GM23338 (cell line): ENCODE results near the gene XYLT1. TPM values are rescaled to one million over a fixed set of nuclear protein-coding genes. Genes with fewer than 3 reads are reported as not detected.

Source experiments
- ATAC-seq: fragments of 200-7000 bp; cut with Tn5 transposase; 3 replicates; pipeline ENCODE4 v1.9.1; 2020
- DNase-seq: peaks from one replicate; pipeline ENCODE4 v3.0.0-alpha.2; 2015; ENCODE audit warnings: low spot score
- H2AFZ ChIP-seq: fragments of 200-600 bp; sonication (generic); 2 replicates; pipeline ENCODE4 v1.8.0; 2016; ENCODE audit warnings: antibody characterized with exemption, mild to moderate bottlenecking, moderate library complexity
- H3F3A ChIP-seq: fragments of 200-600 bp; sonication (generic); replicated peaks from 2 replicates; pipeline ENCODE4 v1.8.0; 2017; ENCODE audit warnings: antibody characterized with exemption, mixed run types, low read depth
- H3K27ac ChIP-seq: fragments of 200-600 bp; sonication (generic); 2 replicates; pipeline ENCODE4 v1.6.1; 2016; ENCODE audit warnings: low read depth
- H3K27me3 ChIP-seq: fragments of 200-600 bp; sonication (generic); 2 replicates; pipeline ENCODE4 v1.8.0; 2016; ENCODE audit warnings: mild to moderate bottlenecking, mixed run types, moderate library complexity; ENCODE audit not compliant: insufficient read depth
- H3K36me3 ChIP-seq: fragments of 200-600 bp; sonication (generic); 2 replicates; pipeline ENCODE4 v1.8.0; 2016; ENCODE audit warnings: mild to moderate bottlenecking; ENCODE audit not compliant: insufficient read depth
- H3K4me1 ChIP-seq: fragments of 200-600 bp; sonication (generic); 2 replicates; pipeline ENCODE4 v1.8.0; 2016; ENCODE audit warnings: mild to moderate bottlenecking, moderate library complexity; ENCODE audit not compliant: insufficient read depth
- H3K4me2 ChIP-seq: fragments of 200-600 bp; sonication (generic); 2 replicates; pipeline ENCODE4 v1.7.1; 2017; ENCODE audit warnings: mixed run types
- H3K4me3 ChIP-seq: fragments of 200-600 bp; sonication (generic); 2 replicates; pipeline ENCODE4 v1.6.1; 2016; ENCODE audit warnings: mixed run types
- H3K79me2 ChIP-seq: fragments of 200-600 bp; sonication (generic); replicated peaks from 2 replicates; pipeline ENCODE4 v1.8.0; 2017; ENCODE audit warnings: mild to moderate bottlenecking; ENCODE audit not compliant: insufficient read depth
- H3K9me2 ChIP-seq: fragments of 200-600 bp; sonication (generic); 2 replicates; pipeline ENCODE4 v1.8.0; 2017; ENCODE audit not compliant: insufficient read depth
- H4K20me1 ChIP-seq: fragments of 200-600 bp; sonication (generic); replicated peaks from 2 replicates; pipeline ENCODE4 v1.8.0; 2017; ENCODE audit warnings: mild to moderate bottlenecking; ENCODE audit not compliant: insufficient read depth
- H3K27ac Mint-ChIP-seq: 2 replicates; pipeline ENCODE4 v1.8.0; 2020; ENCODE audit warnings: inconsistent platforms, mild to moderate bottlenecking, moderate library complexity, mixed read lengths
- H3K27me3 Mint-ChIP-seq: 3 replicates; pipeline ENCODE4 v1.8.0; 2022; ENCODE audit warnings: low read depth, mild to moderate bottlenecking, moderate library complexity, mixed read lengths, inconsistent platforms; ENCODE audit not compliant: insufficient read depth, poor library complexity
- H3K36me3 Mint-ChIP-seq: 3 replicates; pipeline ENCODE4 v1.8.0; 2021; ENCODE audit warnings: low read depth, mild to moderate bottlenecking, inconsistent platforms, moderate library complexity, mixed read lengths
- H3K4me1 Mint-ChIP-seq: 3 replicates; pipeline ENCODE4 v1.8.0; 2020; ENCODE audit warnings: mild to moderate bottlenecking, inconsistent platforms, mixed read lengths
- H3K4me3 Mint-ChIP-seq: 3 replicates; pipeline ENCODE4 v1.8.0; 2021; ENCODE audit warnings: moderate library complexity, mild to moderate bottlenecking, inconsistent platforms, mixed read lengths
- H3K9me3 Mint-ChIP-seq: 3 replicates; pipeline ENCODE4 v1.8.0; 2020; ENCODE audit warnings: moderate library complexity, mild to moderate bottlenecking, inconsistent platforms, mixed read lengths
- CREB1 ChIP-seq: fragments of 250-450 bp; sonication (Bioruptor Pico); IDR thresholded peaks from 2 replicates; pipeline ENCODE4 v1.5.0; 2020; ENCODE audit warnings: low read depth, mild to moderate bottlenecking, moderate library complexity
- EZH2 ChIP-seq: fragments of 200-600 bp; sonication (generic); IDR thresholded peaks from one replicate; pipeline ENCODE4 v1.8.0; 2017; ENCODE audit warnings: antibody characterized with exemption, mild to moderate bottlenecking, low read depth; ENCODE audit not compliant: unreplicated experiment
- EZH2phosphoT487 ChIP-seq: fragments of 200-600 bp; sonication (generic); IDR thresholded peaks from one replicate; pipeline ENCODE4 v1.8.1; 2018; ENCODE audit warnings: antibody characterized with exemption; ENCODE audit not compliant: unreplicated experiment
- JUNB ChIP-seq: IDR thresholded peaks from one replicate; pipeline ENCODE4 v1.6.1; 2016; ENCODE audit warnings: antibody characterized with exemption; ENCODE audit not compliant: unreplicated experiment
- NANOG ChIP-seq: IDR thresholded peaks from 2 replicates; pipeline ENCODE4 v1.6.1; 2016; ENCODE audit warnings: antibody characterized with exemption, borderline replicate concordance
- POLR2AphosphoS5 ChIP-seq: IDR thresholded peaks from 2 replicates; pipeline ENCODE4 v1.6.1; 2016; ENCODE audit warnings: antibody characterized with exemption, low read depth
- REST ChIP-seq: IDR thresholded peaks from one replicate; pipeline ENCODE4 v1.6.1; 2018; ENCODE audit warnings: antibody characterized with exemption; ENCODE audit not compliant: unreplicated experiment
- STAT1 ChIP-seq: IDR thresholded peaks from one replicate; pipeline ENCODE4 v1.6.1; 2016; ENCODE audit warnings: antibody characterized with exemption; ENCODE audit not compliant: unreplicated experiment
- ZNF331 ChIP-seq: fragments of 250-450 bp; sonication (Bioruptor Pico); IDR thresholded peaks from 2 replicates; pipeline ENCODE4 v1.5.0; 2020; ENCODE audit warnings: low read depth, mild to moderate bottlenecking, moderate library complexity
- polyA plus RNA-seq: library from polyadenylated mRNA; unstranded; fragments of >200 nt; fragmentation: Nextera tagmentation; extraction: Ambion mirVana; gene quantifications from 2 replicates; pipeline ENCODE4 v1.2.1, GENCODE V29; 2016
- total RNA-seq: library from RNA; depleted of rRNA; stranded (reverse); fragments of >200 nt; shearing (Covaris generic); gene quantifications from 2 replicates; pipeline ENCODE4 v1.2.3, GENCODE V29; 2014
- TF ChIP-seq, protein P1 (sequence below): fragments of 250-450 bp; sonication (Bioruptor Pico); IDR thresholded peaks from 2 replicates; pipeline ENCODE4 v1.5.0; 2020; ENCODE audit warnings: mild to moderate bottlenecking, moderate library complexity
- TF ChIP-seq, protein P2 (sequence below), 2 experiments: fragments of 200-600 bp in 1 of 2; sonication (generic) in 1 of 2; conservative IDR thresholded peaks; 2 replicates each; pipeline versions ENCODE4 v1.5.1 to v1.6.1; 2016 to 2017; ENCODE audit warnings: antibody characterized with exemption in 2 of 2, low read depth in 2 of 2, mild to moderate bottlenecking in 2 of 2, moderate library complexity in 1 of 2

The XYLT1 gene
- total and polyA plus RNA-seq, 2 experiments from 2014 or later: 3.5 to 24.7 TPM

GRCh38 chr16:17229131-17229530 is 241.6 kb downstream of the XYLT1 start:
- Mint-ChIP-seq H3K27me3 (peaks cover 2% of the 10 kb centered on the region), H3K4me1 (peaks cover 11% of the 10 kb centered on the region), H3K27ac (no peak overlapping the region), H3K9me3 (no peaks in the 10 kb centered on the region), H3K36me3 (no peaks in the 10 kb centered on the region; the same call in 2 of the 3 replicates), H3K4me3 (no peak overlapping the region)
- DNase-seq (no peak), ATAC-seq (no peak)
- H3K27me3 ChIP-seq: no peaks in the 10 kb centered on the region
- peaks cover 15% of the 10 kb centered on the region for H4K20me1 ChIP-seq
- no peaks in the 10 kb centered on the region for H3K36me3 ChIP-seq
- H2AFZ ChIP-seq: no peak overlapping the region
- H3K9me2 ChIP-seq: no peaks in the 10 kb centered on the region
- no peaks in the 10 kb centered on the region for H3F3A ChIP-seq
- H3K4me1 ChIP-seq: peaks cover 3% of the 10 kb centered on the region; the same call in 1 of the 2 replicates
- H3K79me2 ChIP-seq: no peaks in the 10 kb centered on the region
- no peak overlapping the region for H3K4me2 ChIP-seq
- H3K27ac ChIP-seq: no peak overlapping the region
- H3K4me3 ChIP-seq: no peak overlapping the region
- TF ChIP-seq POLR2AphosphoS5 (no peak), JUNB (no peak), ZNF331 (CRISPR knock-in tag) (no peak), NANOG (no peak), REST (no peak), EZH2 (no peak), STAT1 (no peak), EZH2phosphoT487 (no peak), CREB1 (CRISPR knock-in tag) (no peak)
- TF ChIP-seq, protein P1, sequence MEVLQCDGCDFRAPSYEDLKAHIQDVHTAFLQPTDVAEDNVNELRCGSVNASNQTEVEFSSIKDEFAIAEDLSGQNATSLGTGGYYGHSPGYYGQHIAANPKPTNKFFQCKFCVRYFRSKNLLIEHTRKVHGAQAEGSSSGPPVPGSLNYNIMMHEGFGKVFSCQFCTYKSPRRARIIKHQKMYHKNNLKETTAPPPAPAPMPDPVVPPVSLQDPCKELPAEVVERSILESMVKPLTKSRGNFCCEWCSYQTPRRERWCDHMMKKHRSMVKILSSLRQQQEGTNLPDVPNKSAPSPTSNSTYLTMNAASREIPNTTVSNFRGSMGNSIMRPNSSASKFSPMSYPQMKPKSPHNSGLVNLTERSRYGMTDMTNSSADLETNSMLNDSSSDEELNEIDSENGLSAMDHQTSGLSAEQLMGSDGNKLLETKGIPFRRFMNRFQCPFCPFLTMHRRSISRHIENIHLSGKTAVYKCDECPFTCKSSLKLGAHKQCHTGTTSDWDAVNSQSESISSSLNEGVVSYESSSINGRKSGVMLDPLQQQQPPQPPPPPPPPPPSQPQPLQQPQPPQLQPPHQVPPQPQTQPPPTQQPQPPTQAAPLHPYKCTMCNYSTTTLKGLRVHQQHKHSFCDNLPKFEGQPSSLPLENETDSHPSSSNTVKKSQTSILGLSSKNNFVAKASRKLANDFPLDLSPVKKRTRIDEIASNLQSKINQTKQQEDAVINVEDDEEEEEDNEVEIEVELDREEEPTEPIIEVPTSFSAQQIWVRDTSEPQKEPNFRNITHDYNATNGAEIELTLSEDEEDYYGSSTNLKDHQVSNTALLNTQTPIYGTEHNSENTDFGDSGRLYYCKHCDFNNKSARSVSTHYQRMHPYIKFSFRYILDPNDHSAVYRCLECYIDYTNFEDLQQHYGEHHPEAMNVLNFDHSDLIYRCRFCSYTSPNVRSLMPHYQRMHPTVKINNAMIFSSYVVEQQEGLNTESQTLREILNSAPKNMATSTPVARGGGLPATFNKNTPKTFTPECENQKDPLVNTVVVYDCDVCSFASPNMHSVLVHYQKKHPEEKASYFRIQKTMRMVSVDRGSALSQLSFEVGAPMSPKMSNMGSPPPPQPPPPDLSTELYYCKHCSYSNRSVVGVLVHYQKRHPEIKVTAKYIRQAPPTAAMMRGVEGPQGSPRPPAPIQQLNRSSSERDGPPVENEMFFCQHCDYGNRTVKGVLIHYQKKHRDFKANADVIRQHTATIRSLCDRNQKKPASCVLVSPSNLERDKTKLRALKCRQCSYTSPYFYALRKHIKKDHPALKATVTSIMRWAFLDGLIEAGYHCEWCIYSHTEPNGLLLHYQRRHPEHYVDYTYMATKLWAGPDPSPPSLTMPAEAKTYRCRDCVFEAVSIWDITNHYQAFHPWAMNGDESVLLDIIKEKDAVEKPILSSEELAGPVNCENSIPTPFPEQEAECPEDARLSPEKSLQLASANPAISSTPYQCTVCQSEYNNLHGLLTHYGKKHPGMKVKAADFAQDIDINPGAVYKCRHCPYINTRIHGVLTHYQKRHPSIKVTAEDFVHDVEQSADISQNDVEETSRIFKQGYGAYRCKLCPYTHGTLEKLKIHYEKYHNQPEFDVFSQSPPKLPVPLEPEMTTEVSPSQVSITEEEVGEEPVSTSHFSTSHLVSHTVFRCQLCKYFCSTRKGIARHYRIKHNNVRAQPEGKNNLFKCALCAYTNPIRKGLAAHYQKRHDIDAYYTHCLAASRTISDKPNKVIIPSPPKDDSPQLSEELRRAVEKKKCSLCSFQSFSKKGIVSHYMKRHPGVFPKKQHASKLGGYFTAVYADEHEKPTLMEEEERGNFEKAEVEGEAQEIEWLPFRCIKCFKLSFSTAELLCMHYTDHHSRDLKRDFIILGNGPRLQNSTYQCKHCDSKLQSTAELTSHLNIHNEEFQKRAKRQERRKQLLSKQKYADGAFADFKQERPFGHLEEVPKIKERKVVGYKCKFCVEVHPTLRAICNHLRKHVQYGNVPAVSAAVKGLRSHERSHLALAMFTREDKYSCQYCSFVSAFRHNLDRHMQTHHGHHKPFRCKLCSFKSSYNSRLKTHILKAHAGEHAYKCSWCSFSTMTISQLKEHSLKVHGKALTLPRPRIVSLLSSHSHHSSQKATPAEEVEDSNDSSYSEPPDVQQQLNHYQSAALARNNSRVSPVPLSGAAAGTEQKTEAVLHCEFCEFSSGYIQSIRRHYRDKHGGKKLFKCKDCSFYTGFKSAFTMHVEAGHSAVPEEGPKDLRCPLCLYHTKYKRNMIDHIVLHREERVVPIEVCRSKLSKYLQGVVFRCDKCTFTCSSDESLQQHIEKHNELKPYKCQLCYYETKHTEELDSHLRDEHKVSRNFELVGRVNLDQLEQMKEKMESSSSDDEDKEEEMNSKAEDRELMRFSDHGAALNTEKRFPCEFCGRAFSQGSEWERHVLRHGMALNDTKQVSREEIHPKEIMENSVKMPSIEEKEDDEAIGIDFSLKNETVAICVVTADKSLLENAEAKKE (CRISPR knock-in tag): no peak
- TF ChIP-seq, protein P2, sequence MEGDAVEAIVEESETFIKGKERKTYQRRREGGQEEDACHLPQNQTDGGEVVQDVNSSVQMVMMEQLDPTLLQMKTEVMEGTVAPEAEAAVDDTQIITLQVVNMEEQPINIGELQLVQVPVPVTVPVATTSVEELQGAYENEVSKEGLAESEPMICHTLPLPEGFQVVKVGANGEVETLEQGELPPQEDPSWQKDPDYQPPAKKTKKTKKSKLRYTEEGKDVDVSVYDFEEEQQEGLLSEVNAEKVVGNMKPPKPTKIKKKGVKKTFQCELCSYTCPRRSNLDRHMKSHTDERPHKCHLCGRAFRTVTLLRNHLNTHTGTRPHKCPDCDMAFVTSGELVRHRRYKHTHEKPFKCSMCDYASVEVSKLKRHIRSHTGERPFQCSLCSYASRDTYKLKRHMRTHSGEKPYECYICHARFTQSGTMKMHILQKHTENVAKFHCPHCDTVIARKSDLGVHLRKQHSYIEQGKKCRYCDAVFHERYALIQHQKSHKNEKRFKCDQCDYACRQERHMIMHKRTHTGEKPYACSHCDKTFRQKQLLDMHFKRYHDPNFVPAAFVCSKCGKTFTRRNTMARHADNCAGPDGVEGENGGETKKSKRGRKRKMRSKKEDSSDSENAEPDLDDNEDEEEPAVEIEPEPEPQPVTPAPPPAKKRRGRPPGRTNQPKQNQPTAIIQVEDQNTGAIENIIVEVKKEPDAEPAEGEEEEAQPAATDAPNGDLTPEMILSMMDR (conservative IDR thresholded peaks at IDR 0.05; ENCODE audit: low read depth in 2 of 2): no peak
